Loucy (cell line): ENCODE data around the gene SLC7A9.

ENCODE experiments used
- CTCF ChIP-seq: fragments of 200-600 bp; sonication (generic); conservative IDR thresholded peaks from 2 replicates; pipeline ENCODE4 v1.5.1; 2014; ENCODE audit warnings: mild to moderate bottlenecking, antibody characterized with exemption, low read length
- EZH2phosphoT487 ChIP-seq: fragments of 200-600 bp; IDR thresholded peaks from 2 replicates; pipeline ENCODE4 v1.6.1; 2018; ENCODE audit warnings: antibody characterized with exemption, mild to moderate bottlenecking, moderate library complexity, borderline replicate concordance

- TF ChIP-seq CTCF (no peak), EZH2phosphoT487 (no peak)
These were observed 49.9 kb downstream of the SLC7A9 start for GRCh38 chr19:32819419-32820400.
